ENCODE results near the gene MAST2. TPM values are rescaled to one million over a fixed set of nuclear protein-coding genes. Genes with fewer than 3 reads are reported as not detected.

MAST2 gene
- total RNA-seq, 2 donors from 2014 or later = 25.2 to 81.3 TPM

- intact Hi-C loops (cut with DNase I) = no loop called here
- Histone ChIP-seq H3K4me1 (replicated peaks) (no peaks in the 10 kb centered on the region), H3K27ac (no peak overlapping the region), H3K36me3 (no peaks in the 10 kb centered on the region), H3K27me3 (replicated peaks; ENCODE audit: insufficient read depth) (no peaks in the 10 kb centered on the region), H3K4me3 (no peak overlapping the region), H3K9me3 (no peaks in the 10 kb centered on the region)
- 83% methylated on average over 2 of the region's 2 CpGs for WGBS
- TF ChIP-seq POLR2AphosphoS5 (IDR thresholded peaks at IDR 0.05) = no peak
- no peak for TF ChIP-seq POLR2A (IDR thresholded peaks at IDR 0.05)
- TF ChIP-seq CTCF (IDR thresholded peaks at IDR 0.05) = no peak
- no peak for DNase-seq (ENCODE audit: low spot score)
These were observed 7.0 kb upstream of the MAST2 start for GRCh38 chr1:45796381-45796780.

GRCh38 chr1:45796946-45797345 is 6.5 kb upstream of the MAST2 start:
- Histone ChIP-seq H3K27ac (no peak overlapping the region), H3K4me1 (replicated peaks) (no peaks in the 10 kb centered on the region), H3K9me3 (no peaks in the 10 kb centered on the region), H3K27me3 (replicated peaks; ENCODE audit: insufficient read depth) (no peaks in the 10 kb centered on the region), H3K4me3 (no peak overlapping the region), H3K36me3 (no peaks in the 10 kb centered on the region)
- no peak for DNase-seq (ENCODE audit: low spot score)
- intact Hi-C loops (cut with DNase I) = no loop called here
- TF ChIP-seq CTCF (IDR thresholded peaks at IDR 0.05) (no peak), POLR2AphosphoS5 (IDR thresholded peaks at IDR 0.05) (no peak), POLR2A (IDR thresholded peaks at IDR 0.05) (no peak)
- WGBS = 88% methylated on average over 9 of the region's 9 CpGs

GRCh38 chr1:45800899-45801298 is 2.5 kb upstream of the MAST2 start:
- Histone ChIP-seq H3K9me3 (no peaks in the 10 kb centered on the region), H3K27ac (no peak overlapping the region), H3K4me1 (replicated peaks) (peaks cover 5% of the 10 kb centered on the region), H3K4me3 (no peak overlapping the region), H3K27me3 (replicated peaks; ENCODE audit: insufficient read depth) (no peaks in the 10 kb centered on the region), H3K36me3 (no peaks in the 10 kb centered on the region)
- no peak for TF ChIP-seq CTCF (IDR thresholded peaks at IDR 0.05)
- TF ChIP-seq POLR2A (IDR thresholded peaks at IDR 0.05) = no peak
- TF ChIP-seq POLR2AphosphoS5 (IDR thresholded peaks at IDR 0.05) = no peak
- WGBS = 81% methylated on average over 4 of the region's 4 CpGs
- intact Hi-C loops (cut with DNase I) = loop anchor here (5.0 to 10.0 kb wide), 4 partner anchors 46 to 374 kb away; partner anchors contain the start of genes GPBP1L1, IPP, P3R3URF and TMEM69
- DNase-seq (ENCODE audit: low spot score) = no peak

GRCh38 chr1:45802343-45803298 is 791 bp upstream of the MAST2 start:
- TF ChIP-seq CTCF (IDR thresholded peaks at IDR 0.05) (no peak), POLR2AphosphoS5 (IDR thresholded peaks at IDR 0.05) (no peak), POLR2A (IDR thresholded peaks at IDR 0.05) (no peak)
- 33% methylated on average over 11 of the region's 11 CpGs for WGBS
- no peaks in the 10 kb centered on the region for H3K9me3 ChIP-seq
- peak overlapping the region; percentile 46 to 48 for H3K4me3 ChIP-seq
- H3K36me3 ChIP-seq = no peaks in the 10 kb centered on the region
- DNase-seq (ENCODE audit: low spot score) = peak; percentile 16
- no peaks in the 10 kb centered on the region for H3K27me3 ChIP-seq (replicated peaks; ENCODE audit: insufficient read depth)
- peaks cover 5% of the 10 kb centered on the region for H3K4me1 ChIP-seq (replicated peaks)
- H3K27ac ChIP-seq = peak overlapping the region; percentile 40 to 50
- intact Hi-C loops (cut with DNase I) = loop anchor here (5.0 to 10.0 kb wide), 4 partner anchors 48 to 372 kb away; partner anchors contain the start of genes GPBP1L1, IPP, P3R3URF and TMEM69

Data from prostate gland (tissue), 2 donors.